SU-DHL-6 (cell line): ENCODE data around the gene IMPDH1.

ENCODE experiments used
- H2AFZ ChIP-seq: fragments of 200-600 bp; sonication (generic); 2 replicates; pipeline ENCODE4 v1.6.1; 2014; ENCODE audit warnings: low read depth, mild to moderate bottlenecking, moderate library complexity, mixed read lengths, antibody characterized with exemption, low read length; ENCODE audit not compliant: severe bottlenecking
- H3F3A ChIP-seq: fragments of 200-600 bp; shearing (Covaris generic); 2 replicates; pipeline ENCODE4 v1.6.0; 2016; ENCODE audit warnings: antibody characterized with exemption, mild to moderate bottlenecking; ENCODE audit not compliant: insufficient read depth
- H3K27ac ChIP-seq: fragments of 200-600 bp; sonication (generic); 2 replicates; pipeline ENCODE4 v1.5.1; 2016; ENCODE audit warnings: low read depth, mild to moderate bottlenecking, low read length, moderate library complexity, mixed read lengths
- H3K27me3 ChIP-seq: fragments of 200-600 bp; sonication (generic), shearing (Covaris generic); 2 replicates; pipeline ENCODE4 v1.6.0; 2014; ENCODE audit warnings: mild to moderate bottlenecking, low read length
- H3K36me3 ChIP-seq: fragments of 200-600 bp; sonication (generic); 2 replicates; pipeline ENCODE4 v1.6.1; 2014; ENCODE audit warnings: mild to moderate bottlenecking, low read length, mixed read lengths
- H3K4me2 ChIP-seq: fragments of 300-600, 200-600 bp; shearing (Covaris generic), sonication (generic); 2 replicates; pipeline ENCODE4 v1.6.0; 2014; ENCODE audit warnings: low read length, low read depth, mild to moderate bottlenecking; ENCODE audit not compliant: poor library complexity, severe bottlenecking
- H3K4me3 ChIP-seq: fragments of 200-600 bp; sonication (generic); 2 replicates; pipeline ENCODE4 v1.5.1; 2014; ENCODE audit warnings: antibody characterized with exemption, low read length, mild to moderate bottlenecking, mixed read lengths; ENCODE audit not compliant: insufficient read depth, poor library complexity, severe bottlenecking
- H3K79me2 ChIP-seq: fragments of 200-600 bp; sonication (generic); 2 replicates; pipeline ENCODE4 v1.6.1; 2014; ENCODE audit warnings: mild to moderate bottlenecking, low read length, moderate library complexity; ENCODE audit not compliant: insufficient read depth
- H3K9ac ChIP-seq: fragments of 200-600 bp; sonication (generic); 2 replicates; pipeline ENCODE4 v1.7.0; 2014; ENCODE audit warnings: mild to moderate bottlenecking, low read length
- H3K9me2 ChIP-seq: fragments of 200-600 bp; sonication (generic); replicated peaks from 2 replicates; pipeline ENCODE4 v1.6.1; 2014; ENCODE audit warnings: low read length; ENCODE audit not compliant: insufficient read depth
- H3K9me3 ChIP-seq: fragments of 200-600 bp; sonication (generic); 2 replicates; pipeline ENCODE4 v1.6.1; 2014; ENCODE audit warnings: low read length, mixed read lengths; ENCODE audit not compliant: insufficient read depth
- H4K20me1 ChIP-seq: fragments of 200-600 bp; sonication (generic); 2 replicates; pipeline ENCODE4 v1.6.1; 2014; ENCODE audit warnings: low read depth, mild to moderate bottlenecking, antibody characterized with exemption, low read length, moderate library complexity, mixed read lengths
- EZH2phosphoT487 ChIP-seq: fragments of 200-600 bp; sonication (generic), shearing (Covaris generic); conservative IDR thresholded peaks from 2 replicates; pipeline ENCODE4 v1.6.1; 2018; ENCODE audit warnings: mild to moderate bottlenecking, antibody characterized with exemption, low read length, moderate library complexity, mixed read lengths
- TF ChIP-seq, protein P1 (sequence below): fragments of 200-600 bp; sonication (generic); IDR thresholded peaks from one replicate; pipeline ENCODE4 v1.5.1; 2017; ENCODE audit warnings: antibody characterized with exemption, mild to moderate bottlenecking, low read length, moderate library complexity; ENCODE audit not compliant: insufficient read depth, poor library complexity, severe bottlenecking

The IMPDH1 gene

DNA sequence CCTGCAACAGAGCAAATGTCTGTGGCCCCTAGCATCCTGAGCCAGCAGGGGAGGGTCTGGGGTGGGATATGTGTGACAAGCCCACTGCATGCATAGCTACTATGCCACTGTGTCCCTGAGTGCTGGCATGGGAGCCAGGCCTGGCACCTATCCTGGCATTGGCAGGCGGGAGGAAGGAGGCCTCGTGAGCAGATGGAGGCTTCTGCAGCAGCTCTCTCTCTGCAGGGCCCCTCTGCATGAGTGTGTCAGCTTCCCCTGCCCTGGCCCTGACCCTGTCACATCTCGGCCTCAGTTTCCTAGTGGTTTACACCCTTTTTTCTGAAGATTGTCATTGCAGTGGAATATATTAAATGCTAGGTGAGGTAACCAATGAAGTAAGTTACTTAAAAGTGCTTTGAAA lies 13.1 kb upstream of the IMPDH1 start:
- H2AFZ ChIP-seq = no peak overlapping the region
- no peak overlapping the region for H3K9ac ChIP-seq
- H3K9me2 ChIP-seq = no peaks in the 10 kb centered on the region
- H3F3A ChIP-seq = no peaks in the 10 kb centered on the region
- no peaks in the 10 kb centered on the region for H3K27me3 ChIP-seq
- H3K4me3 ChIP-seq = no peak overlapping the region
- no peak overlapping the region for H3K4me2 ChIP-seq
- no peaks in the 10 kb centered on the region for H3K79me2 ChIP-seq
- no peak overlapping the region for H3K27ac ChIP-seq
- TF ChIP-seq, protein P1, sequence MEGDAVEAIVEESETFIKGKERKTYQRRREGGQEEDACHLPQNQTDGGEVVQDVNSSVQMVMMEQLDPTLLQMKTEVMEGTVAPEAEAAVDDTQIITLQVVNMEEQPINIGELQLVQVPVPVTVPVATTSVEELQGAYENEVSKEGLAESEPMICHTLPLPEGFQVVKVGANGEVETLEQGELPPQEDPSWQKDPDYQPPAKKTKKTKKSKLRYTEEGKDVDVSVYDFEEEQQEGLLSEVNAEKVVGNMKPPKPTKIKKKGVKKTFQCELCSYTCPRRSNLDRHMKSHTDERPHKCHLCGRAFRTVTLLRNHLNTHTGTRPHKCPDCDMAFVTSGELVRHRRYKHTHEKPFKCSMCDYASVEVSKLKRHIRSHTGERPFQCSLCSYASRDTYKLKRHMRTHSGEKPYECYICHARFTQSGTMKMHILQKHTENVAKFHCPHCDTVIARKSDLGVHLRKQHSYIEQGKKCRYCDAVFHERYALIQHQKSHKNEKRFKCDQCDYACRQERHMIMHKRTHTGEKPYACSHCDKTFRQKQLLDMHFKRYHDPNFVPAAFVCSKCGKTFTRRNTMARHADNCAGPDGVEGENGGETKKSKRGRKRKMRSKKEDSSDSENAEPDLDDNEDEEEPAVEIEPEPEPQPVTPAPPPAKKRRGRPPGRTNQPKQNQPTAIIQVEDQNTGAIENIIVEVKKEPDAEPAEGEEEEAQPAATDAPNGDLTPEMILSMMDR = no peak
- TF ChIP-seq EZH2phosphoT487 = no peak
- no peaks in the 10 kb centered on the region for H3K36me3 ChIP-seq
- H3K9me3 ChIP-seq = no peaks in the 10 kb centered on the region
- H4K20me1 ChIP-seq = no peaks in the 10 kb centered on the region

DNA sequence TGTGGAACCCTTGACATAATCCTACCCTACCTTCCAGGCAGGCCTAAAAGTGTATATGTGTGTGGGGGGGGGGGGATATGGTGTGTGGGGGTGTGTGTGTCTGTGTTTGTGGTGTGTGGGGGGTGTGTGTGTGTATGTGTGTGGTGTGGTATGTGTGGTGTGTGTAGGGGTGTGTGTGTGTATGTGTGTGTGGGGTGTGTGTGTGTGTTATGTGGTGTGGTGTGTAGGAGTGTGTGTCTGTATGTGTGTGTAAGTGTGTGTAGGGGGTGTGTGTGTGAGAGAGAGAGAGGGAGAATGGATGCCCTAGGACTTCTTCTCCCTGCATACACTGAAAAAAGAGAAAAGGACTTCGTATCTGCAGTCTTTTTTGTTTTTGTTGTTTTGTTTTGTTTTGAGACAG lies 12.3 kb upstream of the IMPDH1 start:
- TF ChIP-seq, protein P1 = no peak
- no peak for TF ChIP-seq EZH2phosphoT487
- no peak overlapping the region for H3K9ac ChIP-seq
- no peaks in the 10 kb centered on the region for H3K36me3 ChIP-seq
- H3K9me3 ChIP-seq = no peaks in the 10 kb centered on the region
- H2AFZ ChIP-seq = no peak overlapping the region
- no peak overlapping the region for H3K4me3 ChIP-seq
- no peak overlapping the region for H3K27ac ChIP-seq
- no peak overlapping the region for H3K4me2 ChIP-seq
- H4K20me1 ChIP-seq = no peaks in the 10 kb centered on the region
- no peaks in the 10 kb centered on the region for H3K9me2 ChIP-seq
- H3K27me3 ChIP-seq = no peaks in the 10 kb centered on the region
- H3K79me2 ChIP-seq = no peaks in the 10 kb centered on the region
- H3F3A ChIP-seq = no peaks in the 10 kb centered on the region

DNA sequence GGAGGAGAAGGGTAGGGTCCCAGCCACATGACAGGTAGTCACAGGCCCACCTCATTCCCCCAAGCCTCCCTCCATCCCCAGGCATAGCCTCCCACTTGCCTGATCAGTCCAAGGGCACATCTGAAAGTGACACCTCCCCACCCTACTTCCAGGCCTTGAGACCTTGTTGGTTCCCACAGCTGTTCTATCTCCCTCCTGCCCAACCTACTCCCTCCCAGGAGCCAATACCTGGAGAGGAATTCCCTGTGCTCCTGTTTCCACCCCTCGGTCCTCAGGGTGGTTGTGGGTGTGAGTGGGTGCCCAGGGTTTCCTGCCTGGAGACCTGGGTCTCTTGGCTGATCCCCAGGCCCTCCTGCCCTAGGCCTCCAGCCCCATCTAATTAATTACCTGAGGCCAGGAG lies 11.6 kb upstream of the IMPDH1 start:
- H3K9me3 ChIP-seq = no peaks in the 10 kb centered on the region
- no peak overlapping the region for H3K9ac ChIP-seq
- no peaks in the 10 kb centered on the region for H3F3A ChIP-seq
- H3K36me3 ChIP-seq = no peaks in the 10 kb centered on the region
- H4K20me1 ChIP-seq = no peaks in the 10 kb centered on the region
- no peak overlapping the region for H3K27ac ChIP-seq
- H3K27me3 ChIP-seq = no peaks in the 10 kb centered on the region
- H3K4me3 ChIP-seq = no peak overlapping the region
- no peak for TF ChIP-seq EZH2phosphoT487
- TF ChIP-seq, protein P1 = no peak
- H3K9me2 ChIP-seq = no peaks in the 10 kb centered on the region
- H2AFZ ChIP-seq = no peak overlapping the region
- H3K79me2 ChIP-seq = no peaks in the 10 kb centered on the region
- no peak overlapping the region for H3K4me2 ChIP-seq
